Thoracic aorta (tissue), 2 donors: ENCODE measurements around the gene CREB5. TPM values are rescaled to one million over a fixed set of nuclear protein-coding genes. Genes with fewer than 3 reads are reported as not detected.

ENCODE experiments used
- ATAC-seq: fragments of 150-250 bp; one replicate; pipeline ENCODE4 v1.8.0; 2017; ENCODE audit warnings: low read depth; ENCODE audit not compliant: insufficient number of reproducible peaks, low FRiP score
- DNase-seq: peaks from one replicate; pipeline ENCODE4 v3.0.0-alpha.2; 2020; ENCODE audit warnings: low spot score
- H3K27ac ChIP-seq, 2 donors: fragments of 200-600 bp; sonication (generic); 1 replicate in 1 of 2; 2 replicates in 1 of 2; pipeline ENCODE4 v1.5.1; 2016; ENCODE audit warnings: mild to moderate bottlenecking in 2 of 2, moderate library complexity in 2 of 2
- H3K27me3 ChIP-seq: fragments of 200-600 bp; sonication (generic); replicated peaks from 2 replicates; pipeline ENCODE4 v1.6.0; 2016; ENCODE audit warnings: mild to moderate bottlenecking; ENCODE audit not compliant: insufficient read depth
- H3K36me3 ChIP-seq: fragments of 200-600 bp; sonication (generic); one replicate; pipeline ENCODE4 v1.5.1; 2016
- H3K4me1 ChIP-seq, 2 donors: fragments of 200-600 bp; sonication (generic); 1 replicate in 1 of 2; 2 replicates in 1 of 2; pipeline versions ENCODE4 v1.5.1 to v1.6.0; 2016; ENCODE audit warnings: low read depth in 2 of 2, mild to moderate bottlenecking in 1 of 2; ENCODE audit not compliant: control insufficient read depth in 1 of 2
- H3K4me3 ChIP-seq: fragments of 200-600 bp; sonication (generic); 2 replicates; pipeline ENCODE4 v1.5.1; 2016; ENCODE audit warnings: mild to moderate bottlenecking
- H3K9me3 ChIP-seq: fragments of 200-600 bp; sonication (generic); 2 replicates; pipeline ENCODE4 v1.5.1; 2016
- total RNA-seq, 2 donors: library from RNA; depleted of rRNA; stranded (reverse); fragments of >200 nt; gene quantifications; one replicate each; pipeline versions ENCODE4 v1.1.0 to v1.2.3, GENCODE V29; 2016
- TF ChIP-seq, protein P1 (sequence below): fragments of 200-600 bp; sonication (generic); IDR thresholded peaks from one replicate; pipeline ENCODE4 v1.5.1; 2019; ENCODE audit warnings: antibody characterized with exemption

The CREB5 gene
- total RNA-seq, 2 donors from 2014 or later: 44.4 to 49.1 TPM

DNA sequence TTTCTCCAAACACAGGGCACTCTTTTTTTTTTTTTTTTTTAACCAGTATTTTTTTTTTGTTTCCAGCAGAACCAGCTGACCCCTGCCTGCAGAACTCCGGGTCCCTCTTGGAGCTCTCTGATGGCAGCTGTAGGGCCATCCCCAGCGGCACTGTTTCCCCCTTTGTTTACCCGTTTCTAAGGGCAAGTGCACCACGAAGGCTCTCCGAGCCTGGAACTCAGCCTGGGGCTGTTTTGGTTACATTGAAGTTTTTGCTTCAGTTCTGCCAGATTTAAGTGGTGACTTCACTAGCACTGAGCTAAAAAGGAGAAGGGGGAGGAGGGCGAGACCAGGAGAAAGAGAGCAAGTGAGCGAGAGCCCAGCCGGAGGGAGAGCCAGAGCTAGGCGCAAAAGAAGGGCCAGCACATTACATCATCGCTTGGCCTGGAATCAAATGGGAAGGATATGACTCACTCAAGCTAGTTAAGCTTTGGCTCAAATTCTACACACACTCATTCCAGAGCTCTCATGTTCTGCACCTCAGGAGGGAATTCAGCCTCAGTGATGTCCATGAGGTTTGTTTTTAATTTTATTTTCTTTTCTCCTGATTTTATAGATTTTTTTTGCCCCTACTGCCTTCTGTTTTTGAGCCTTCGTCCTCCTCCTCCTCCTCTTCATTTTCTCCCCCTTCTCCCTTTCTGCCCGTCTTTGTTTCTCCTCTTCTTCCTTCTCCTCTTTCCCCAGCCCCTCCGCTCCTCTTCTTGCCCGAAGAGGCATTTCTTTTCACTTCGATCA, 273.5 kb downstream of the CREB5 start:
- Histone ChIP-seq H3K4me1 (peaks cover 15 to 44% of the 10 kb centered on the region in 2 donors), H3K27me3 (no peaks in the 10 kb centered on the region), H3K27ac (peak overlapping the region; percentile 89 to 98), H3K36me3 (no peaks in the 10 kb centered on the region), H3K4me3 (peak overlapping the region; percentile 72), H3K9me3 (no peaks in the 10 kb centered on the region)
- TF ChIP-seq, protein P1, sequence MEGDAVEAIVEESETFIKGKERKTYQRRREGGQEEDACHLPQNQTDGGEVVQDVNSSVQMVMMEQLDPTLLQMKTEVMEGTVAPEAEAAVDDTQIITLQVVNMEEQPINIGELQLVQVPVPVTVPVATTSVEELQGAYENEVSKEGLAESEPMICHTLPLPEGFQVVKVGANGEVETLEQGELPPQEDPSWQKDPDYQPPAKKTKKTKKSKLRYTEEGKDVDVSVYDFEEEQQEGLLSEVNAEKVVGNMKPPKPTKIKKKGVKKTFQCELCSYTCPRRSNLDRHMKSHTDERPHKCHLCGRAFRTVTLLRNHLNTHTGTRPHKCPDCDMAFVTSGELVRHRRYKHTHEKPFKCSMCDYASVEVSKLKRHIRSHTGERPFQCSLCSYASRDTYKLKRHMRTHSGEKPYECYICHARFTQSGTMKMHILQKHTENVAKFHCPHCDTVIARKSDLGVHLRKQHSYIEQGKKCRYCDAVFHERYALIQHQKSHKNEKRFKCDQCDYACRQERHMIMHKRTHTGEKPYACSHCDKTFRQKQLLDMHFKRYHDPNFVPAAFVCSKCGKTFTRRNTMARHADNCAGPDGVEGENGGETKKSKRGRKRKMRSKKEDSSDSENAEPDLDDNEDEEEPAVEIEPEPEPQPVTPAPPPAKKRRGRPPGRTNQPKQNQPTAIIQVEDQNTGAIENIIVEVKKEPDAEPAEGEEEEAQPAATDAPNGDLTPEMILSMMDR: no peak
- peak; percentile 90 for DNase-seq
- peak; percentile 94 for ATAC-seq

DNA sequence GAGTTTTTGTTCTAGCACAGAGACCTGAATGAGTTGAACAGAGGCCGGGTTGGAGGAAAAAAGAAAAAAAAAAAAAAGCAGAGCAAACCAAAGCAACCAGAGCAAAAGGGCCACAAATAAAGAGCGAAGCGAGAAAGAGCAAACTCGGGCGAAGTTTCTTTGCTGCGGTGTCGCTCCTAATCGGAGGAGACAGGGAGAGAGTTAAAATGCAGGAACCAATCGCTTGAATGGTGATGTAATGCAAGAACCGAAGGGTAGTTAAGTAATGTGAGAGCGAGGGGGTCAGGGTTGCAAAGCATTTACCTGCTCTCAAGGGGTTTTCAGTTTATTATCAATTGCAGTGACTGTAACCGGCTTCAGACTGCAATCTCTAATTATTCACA, 274.1 kb downstream of the CREB5 start:
- Histone ChIP-seq H3K27ac (peak overlapping the region; percentile 89 to 98), H3K36me3 (no peaks in the 10 kb centered on the region), H3K4me3 (peak overlapping the region; percentile 72), H3K4me1 (peaks cover 15 to 47% of the 10 kb centered on the region in 2 donors), H3K9me3 (no peaks in the 10 kb centered on the region), H3K27me3 (no peaks in the 10 kb centered on the region)
- ATAC-seq (peak; percentile 51), DNase-seq (no peak)
- TF ChIP-seq, protein P1: no peak

DNA sequence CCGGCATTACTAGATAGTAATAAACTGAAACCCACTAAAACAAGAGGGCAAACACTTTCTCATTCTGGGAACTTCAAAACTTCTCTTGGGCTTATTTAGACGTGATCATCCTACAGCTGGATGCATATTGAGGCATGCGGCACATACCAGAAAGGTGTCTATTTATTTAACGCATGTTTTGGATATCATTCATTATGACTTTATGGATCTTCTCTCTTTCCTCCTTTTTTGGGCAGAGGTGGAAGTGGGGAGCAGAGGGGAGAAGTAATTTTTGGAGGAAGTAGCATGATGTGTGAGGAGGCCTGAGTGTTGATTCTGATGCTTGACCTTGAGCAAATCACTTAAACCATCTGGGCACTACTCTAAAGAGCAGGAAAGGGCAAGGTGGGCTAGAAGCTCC, 275.2 kb downstream of the CREB5 start:
- H3K4me3 ChIP-seq: peak overlapping the region; percentile 72

DNA sequence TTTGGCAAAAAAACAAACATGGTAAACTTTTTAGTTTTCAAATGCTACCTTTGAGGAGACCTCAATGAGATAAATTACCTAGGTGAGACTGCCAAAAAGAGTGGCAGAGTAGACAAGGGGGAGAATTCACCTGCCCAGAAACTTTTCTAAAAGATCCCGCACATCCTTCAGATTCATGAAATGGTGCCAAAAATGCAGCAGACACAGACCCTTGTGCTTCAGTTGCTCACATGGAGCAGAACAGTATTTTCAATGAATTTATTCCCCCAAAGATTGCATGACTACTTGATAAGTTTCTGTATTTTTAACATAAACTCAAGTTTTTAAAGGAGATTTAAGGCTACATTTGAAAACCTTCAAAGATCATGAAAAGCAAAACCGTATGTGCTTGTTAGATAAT, 275.9 kb downstream of the CREB5 start:
- TF ChIP-seq, protein P1: no peak
- ATAC-seq: no peak
- Histone ChIP-seq H3K27ac (peak overlapping the region; percentile 89 to 98), H3K27me3 (no peaks in the 10 kb centered on the region), H3K9me3 (no peaks in the 10 kb centered on the region), H3K4me3 (peak overlapping the region; percentile 72), H3K4me1 (peaks cover 15 to 47% of the 10 kb centered on the region in 2 donors), H3K36me3 (no peaks in the 10 kb centered on the region)
- no peak for DNase-seq

More for the DNA sequence above, 275.2 kb downstream of the CREB5 start:
- TF ChIP-seq, protein P1: no peak
- H3K27me3 ChIP-seq: no peaks in the 10 kb centered on the region
- no peaks in the 10 kb centered on the region for H3K36me3 ChIP-seq
- ATAC-seq (no peak), DNase-seq (no peak)
- peaks cover 15 to 47% of the 10 kb centered on the region in 2 donors for H3K4me1 ChIP-seq
- H3K9me3 ChIP-seq: no peaks in the 10 kb centered on the region
- H3K27ac ChIP-seq: peak overlapping the region; percentile 89 to 98

DNA sequence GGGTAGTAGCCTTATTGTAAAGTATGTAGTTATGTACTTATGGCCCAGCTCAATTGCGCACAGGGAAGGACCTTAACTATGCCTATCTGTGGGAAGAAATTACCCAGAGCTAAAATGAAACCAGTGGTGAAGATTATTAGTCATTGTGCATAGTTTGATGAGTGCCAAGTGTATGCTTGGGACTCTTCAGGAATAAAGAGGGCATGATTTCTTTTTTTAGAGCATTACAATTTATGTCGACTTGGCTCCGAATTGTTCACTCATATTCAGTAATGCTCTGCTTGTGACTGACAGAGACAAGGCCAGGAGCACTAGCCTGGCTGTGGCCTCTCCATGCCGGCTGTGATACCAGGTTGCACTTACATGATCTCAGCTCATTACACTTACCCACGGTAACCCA, 276.3 kb downstream of the CREB5 start:
- no peaks in the 10 kb centered on the region for H3K27me3 ChIP-seq
- TF ChIP-seq, protein P1: no peak
- no peaks in the 10 kb centered on the region for H3K36me3 ChIP-seq
- H3K4me1 ChIP-seq: peaks cover 15 to 47% of the 10 kb centered on the region in 2 donors
- DNase-seq (no peak), ATAC-seq (no peak)
- H3K27ac ChIP-seq: peak overlapping the region; percentile 89 to 98
- H3K4me3 ChIP-seq: peak overlapping the region; percentile 72
- no peaks in the 10 kb centered on the region for H3K9me3 ChIP-seq
